Measurements from ENCODE around the gene UBE2Q2. TPM values are rescaled to one million over a fixed set of nuclear protein-coding genes. Genes with fewer than 3 reads are reported as not detected.

The UBE2Q2 gene
- polyA plus RNA-seq, 3 donors, result 13.6 to 22.1 (median 20.9) TPM

GRCh38 chr15:75866916-75867315 lies 23.7 kb downstream of the UBE2Q2 start:
- Histone ChIP-seq H3K4me1 (ENCODE audit: control insufficient read depth in 1 of 2, insufficient read depth in 2 of 2, low read length in 2 of 2) (peaks cover 5 to 10% of the 10 kb centered on the region in 2 donors), H3K79me2 (ENCODE audit: insufficient read depth, low read length) (peaks cover 73% of the 10 kb centered on the region), H3K9ac (ENCODE audit: insufficient read depth, low read length, poor library complexity, severe bottlenecking) (no peak overlapping the region), H4K20me1 (ENCODE audit: insufficient read depth, low read length) (no peaks in the 10 kb centered on the region), H3K27ac (ENCODE audit: low read depth in 1 of 2, low read length in 2 of 2) (peak overlapping the region in 1 of 2 donors; percentile 32), H3K4me3 (replicated peaks in 1 of 3; ENCODE audit: low read depth in 2 of 3, low read length in 3 of 3) (no peak overlapping the region), H3K27me3 (ENCODE audit: control insufficient read depth in 2 of 2, insufficient read depth in 2 of 2, low read length in 2 of 2) (no peaks in the 10 kb centered on the region), H3K36me3 (replicated peaks in 1 of 2; ENCODE audit: control insufficient read depth in 1 of 2, insufficient read depth in 2 of 2, low read length in 2 of 2) (peaks cover 17 to 60% of the 10 kb centered on the region in 2 donors), H3K9me3 (replicated peaks in 1 of 2; ENCODE audit: control insufficient read depth in 1 of 2, insufficient read depth in 1 of 2, low read length in 2 of 2) (no peaks in the 10 kb centered on the region), H3K4me2 (replicated peaks; ENCODE audit: extremely low read depth, low read length, poor library complexity, severe bottlenecking) (no peak overlapping the region), H2AFZ (ENCODE audit: insufficient read depth, low read depth, low read length, poor library complexity, severe bottlenecking) (no peak overlapping the region)
- intact Hi-C loops (cut with micrococcal nuclease), result no loop called here
- Mint-ChIP-seq H3K9me3 (no peaks in the 10 kb centered on the region), H3K27ac (peak overlapping the region in 3 of 7 donors; percentile 41 to 77 (median 58)), H3K4me3 (no peak overlapping the region), H3K36me3 (peaks cover 39 to 64% of the 10 kb centered on the region in 2 donors), H3K4me1 (peaks cover 28% of the 10 kb centered on the region), H3K27me3 (ENCODE audit: low read depth in 3 of 3) (no peaks in the 10 kb centered on the region)
- no peak for DNase-seq
- TF ChIP-seq CTCF (IDR thresholded peaks at IDR 0.05), result no peak

GRCh38 chr15:75867449-75867848 lies 24.2 kb downstream of the UBE2Q2 start:
- no peak for TF ChIP-seq CTCF (IDR thresholded peaks at IDR 0.05)
- 80% methylated on average over 2 of the region's 4 CpGs for WGBS (ENCODE audit: insufficient coverage)
- intact Hi-C loops (cut with micrococcal nuclease), result no loop called here
- Histone ChIP-seq H4K20me1 (ENCODE audit: insufficient read depth, low read length) (no peaks in the 10 kb centered on the region), H3K9ac (ENCODE audit: insufficient read depth, low read length, poor library complexity, severe bottlenecking) (no peak overlapping the region), H2AFZ (ENCODE audit: insufficient read depth, low read depth, low read length, poor library complexity, severe bottlenecking) (no peak overlapping the region), H3K9me3 (replicated peaks in 1 of 2; ENCODE audit: control insufficient read depth in 1 of 2, insufficient read depth in 1 of 2, low read length in 2 of 2) (no peaks in the 10 kb centered on the region), H3K79me2 (ENCODE audit: insufficient read depth, low read length) (peaks cover 68% of the 10 kb centered on the region), H3K27me3 (ENCODE audit: control insufficient read depth in 2 of 2, insufficient read depth in 2 of 2, low read length in 2 of 2) (no peaks in the 10 kb centered on the region), H3K4me3 (replicated peaks in 1 of 3; ENCODE audit: low read depth in 2 of 3, low read length in 3 of 3) (no peak overlapping the region), H3K4me2 (replicated peaks; ENCODE audit: extremely low read depth, low read length, poor library complexity, severe bottlenecking) (no peak overlapping the region), H3K36me3 (replicated peaks in 1 of 2; ENCODE audit: control insufficient read depth in 1 of 2, insufficient read depth in 2 of 2, low read length in 2 of 2) (peaks cover 18 to 60% of the 10 kb centered on the region in 2 donors), H3K4me1 (ENCODE audit: control insufficient read depth in 1 of 2, insufficient read depth in 2 of 2, low read length in 2 of 2) (peaks cover 5 to 10% of the 10 kb centered on the region in 2 donors), H3K27ac (ENCODE audit: low read depth in 1 of 2, low read length in 2 of 2) (peak overlapping the region in 1 of 2 donors; percentile 32)
- Mint-ChIP-seq H3K36me3 (peaks cover 38 to 64% of the 10 kb centered on the region in 2 donors), H3K27me3 (ENCODE audit: low read depth in 3 of 3) (no peaks in the 10 kb centered on the region), H3K9me3 (no peaks in the 10 kb centered on the region), H3K4me1 (peaks cover 28% of the 10 kb centered on the region), H3K4me3 (no peak overlapping the region), H3K27ac (peak overlapping the region in 4 of 7 donors; percentile 41 to 77 (median 54))
- peak in 1 of 3 donors; percentile 10 for DNase-seq

Measured in CD14-positive monocyte (primary cell).